HCT116 (cell line): Measurements from ENCODE around the gene IQUB.

ENCODE experiments used
- EZH2 ChIP-seq: fragments of 200-600 bp; sonication (generic); IDR thresholded peaks from 2 replicates; pipeline ENCODE4 v1.6.1; 2017; ENCODE audit warnings: antibody characterized with exemption, mixed run types
- POLR2A ChIP-seq: IDR thresholded peaks from 2 replicates; pipeline ENCODE4 v1.7.0; 2011; ENCODE audit warnings: borderline replicate concordance; ENCODE audit not compliant: insufficient read depth, insufficient read length; ENCODE audit errors: extremely low read depth
- POLR2AphosphoS5 ChIP-seq: IDR thresholded peaks from 2 replicates; pipeline ENCODE4 v1.6.1; 2011; ENCODE audit warnings: mild to moderate bottlenecking, low read depth, low read length, moderate library complexity
- RAD21 ChIP-seq: IDR thresholded peaks from 2 replicates; pipeline ENCODE4 v1.6.1; 2012; ENCODE audit warnings: low read depth, mild to moderate bottlenecking
- SIN3A ChIP-seq: IDR thresholded peaks from 2 replicates; pipeline ENCODE4 v1.6.1; 2012; ENCODE audit warnings: low read depth
- SP1 ChIP-seq: IDR thresholded peaks from 2 replicates; pipeline ENCODE4 v1.6.1; 2012; ENCODE audit warnings: low read depth
- TCF7L2 ChIP-seq: IDR thresholded peaks from 2 replicates; pipeline ENCODE4 v1.7.0; 2011; ENCODE audit warnings: borderline replicate concordance, inconsistent platforms; ENCODE audit not compliant: insufficient read depth, insufficient read length; ENCODE audit errors: extremely low read depth
- YY1 ChIP-seq: IDR thresholded peaks from 2 replicates; pipeline ENCODE4 v1.6.1; 2011; ENCODE audit warnings: low read length, low read depth, moderate library complexity, mild to moderate bottlenecking; ENCODE audit not compliant: insufficient replicate concordance; ENCODE audit errors: extremely low read depth
- ZNF274 ChIP-seq: fragments of 200-500 bp; sonication (Bioruptor generic); IDR thresholded peaks from 2 replicates; pipeline ENCODE4 v1.6.1; 2014; ENCODE audit warnings: mild to moderate bottlenecking, low read depth, low read length, inconsistent platforms
- TF ChIP-seq, protein P1 (sequence below), 3 experiments: fragments of 200-600 bp in 1 of 3; sonication (generic) in 1 of 3; IDR thresholded peaks in 2 of 3; conservative IDR thresholded peaks in 1 of 3; 2 replicates each; pipeline ENCODE4 v1.5.1; 2012 to 2017; ENCODE audit warnings: low read depth in 2 of 3, low read length in 2 of 3, antibody characterized with exemption in 1 of 3, borderline replicate concordance in 1 of 3, control low read depth in 1 of 3, mild to moderate bottlenecking in 1 of 3, mixed read lengths in 1 of 3, mixed run types in 1 of 3, moderate library complexity in 1 of 3; ENCODE audit not compliant: insufficient read depth in 1 of 3
- TF ChIP-seq, protein P2 (sequence below): IDR thresholded peaks from 2 replicates; pipeline ENCODE4 v1.6.1; 2012; ENCODE audit warnings: low read depth
- TF ChIP-seq, protein P3 (sequence below): IDR thresholded peaks from 2 replicates; pipeline ENCODE4 v1.6.1; 2012

DNA sequence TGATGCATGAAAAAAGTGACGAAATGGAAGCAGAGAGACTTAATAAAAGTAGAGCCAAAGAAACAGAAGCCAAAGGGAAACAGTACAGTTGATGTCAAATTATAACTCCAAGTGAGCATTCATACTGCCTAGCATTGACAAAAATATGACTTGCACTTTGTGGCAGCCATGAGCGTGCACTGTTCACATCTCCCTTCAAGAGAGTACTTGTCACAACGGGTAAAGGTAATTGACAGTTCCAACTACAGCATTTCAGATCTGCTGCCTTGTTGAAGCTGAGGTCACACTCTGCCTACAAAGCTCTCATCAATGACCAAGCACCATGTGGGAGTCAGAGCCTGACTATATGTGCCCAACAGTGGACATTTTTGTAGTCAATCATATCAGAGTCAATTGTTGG lies 54.3 kb downstream of the IQUB start:
- TF ChIP-seq, protein P1, sequence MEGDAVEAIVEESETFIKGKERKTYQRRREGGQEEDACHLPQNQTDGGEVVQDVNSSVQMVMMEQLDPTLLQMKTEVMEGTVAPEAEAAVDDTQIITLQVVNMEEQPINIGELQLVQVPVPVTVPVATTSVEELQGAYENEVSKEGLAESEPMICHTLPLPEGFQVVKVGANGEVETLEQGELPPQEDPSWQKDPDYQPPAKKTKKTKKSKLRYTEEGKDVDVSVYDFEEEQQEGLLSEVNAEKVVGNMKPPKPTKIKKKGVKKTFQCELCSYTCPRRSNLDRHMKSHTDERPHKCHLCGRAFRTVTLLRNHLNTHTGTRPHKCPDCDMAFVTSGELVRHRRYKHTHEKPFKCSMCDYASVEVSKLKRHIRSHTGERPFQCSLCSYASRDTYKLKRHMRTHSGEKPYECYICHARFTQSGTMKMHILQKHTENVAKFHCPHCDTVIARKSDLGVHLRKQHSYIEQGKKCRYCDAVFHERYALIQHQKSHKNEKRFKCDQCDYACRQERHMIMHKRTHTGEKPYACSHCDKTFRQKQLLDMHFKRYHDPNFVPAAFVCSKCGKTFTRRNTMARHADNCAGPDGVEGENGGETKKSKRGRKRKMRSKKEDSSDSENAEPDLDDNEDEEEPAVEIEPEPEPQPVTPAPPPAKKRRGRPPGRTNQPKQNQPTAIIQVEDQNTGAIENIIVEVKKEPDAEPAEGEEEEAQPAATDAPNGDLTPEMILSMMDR (IDR thresholded peaks at IDR 0.05 in 2 of 3, conservative IDR thresholded peaks at IDR 0.05 in 1 of 3; ENCODE audit: borderline replicate concordance in 1 of 3, insufficient read depth in 1 of 3, low read depth in 2 of 3, low read length in 2 of 3) = no peak
- TF ChIP-seq ZNF274 = no peak
- no peak for TF ChIP-seq POLR2AphosphoS5
- TF ChIP-seq, protein P2, sequence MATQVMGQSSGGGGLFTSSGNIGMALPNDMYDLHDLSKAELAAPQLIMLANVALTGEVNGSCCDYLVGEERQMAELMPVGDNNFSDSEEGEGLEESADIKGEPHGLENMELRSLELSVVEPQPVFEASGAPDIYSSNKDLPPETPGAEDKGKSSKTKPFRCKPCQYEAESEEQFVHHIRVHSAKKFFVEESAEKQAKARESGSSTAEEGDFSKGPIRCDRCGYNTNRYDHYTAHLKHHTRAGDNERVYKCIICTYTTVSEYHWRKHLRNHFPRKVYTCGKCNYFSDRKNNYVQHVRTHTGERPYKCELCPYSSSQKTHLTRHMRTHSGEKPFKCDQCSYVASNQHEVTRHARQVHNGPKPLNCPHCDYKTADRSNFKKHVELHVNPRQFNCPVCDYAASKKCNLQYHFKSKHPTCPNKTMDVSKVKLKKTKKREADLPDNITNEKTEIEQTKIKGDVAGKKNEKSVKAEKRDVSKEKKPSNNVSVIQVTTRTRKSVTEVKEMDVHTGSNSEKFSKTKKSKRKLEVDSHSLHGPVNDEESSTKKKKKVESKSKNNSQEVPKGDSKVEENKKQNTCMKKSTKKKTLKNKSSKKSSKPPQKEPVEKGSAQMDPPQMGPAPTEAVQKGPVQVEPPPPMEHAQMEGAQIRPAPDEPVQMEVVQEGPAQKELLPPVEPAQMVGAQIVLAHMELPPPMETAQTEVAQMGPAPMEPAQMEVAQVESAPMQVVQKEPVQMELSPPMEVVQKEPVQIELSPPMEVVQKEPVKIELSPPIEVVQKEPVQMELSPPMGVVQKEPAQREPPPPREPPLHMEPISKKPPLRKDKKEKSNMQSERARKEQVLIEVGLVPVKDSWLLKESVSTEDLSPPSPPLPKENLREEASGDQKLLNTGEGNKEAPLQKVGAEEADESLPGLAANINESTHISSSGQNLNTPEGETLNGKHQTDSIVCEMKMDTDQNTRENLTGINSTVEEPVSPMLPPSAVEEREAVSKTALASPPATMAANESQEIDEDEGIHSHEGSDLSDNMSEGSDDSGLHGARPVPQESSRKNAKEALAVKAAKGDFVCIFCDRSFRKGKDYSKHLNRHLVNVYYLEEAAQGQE = no peak
- TF ChIP-seq EZH2 = no peak
- TF ChIP-seq SIN3A = no peak
- no peak for TF ChIP-seq YY1
- TF ChIP-seq SP1 = no peak
- no peak for TF ChIP-seq POLR2A
- TF ChIP-seq RAD21 = no peak
- TF ChIP-seq TCF7L2 = no peak
- TF ChIP-seq, protein P3, sequence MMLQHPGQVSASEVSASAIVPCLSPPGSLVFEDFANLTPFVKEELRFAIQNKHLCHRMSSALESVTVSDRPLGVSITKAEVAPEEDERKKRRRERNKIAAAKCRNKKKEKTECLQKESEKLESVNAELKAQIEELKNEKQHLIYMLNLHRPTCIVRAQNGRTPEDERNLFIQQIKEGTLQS = no peak
